ENCODE results near the gene DIAPH3. TPM values are rescaled to one million over a fixed set of nuclear protein-coding genes. Genes with fewer than 3 reads are reported as not detected.

Gene DIAPH3
- total RNA-seq, 1 donor from 2014 or later = 0.22 TPM

DNA sequence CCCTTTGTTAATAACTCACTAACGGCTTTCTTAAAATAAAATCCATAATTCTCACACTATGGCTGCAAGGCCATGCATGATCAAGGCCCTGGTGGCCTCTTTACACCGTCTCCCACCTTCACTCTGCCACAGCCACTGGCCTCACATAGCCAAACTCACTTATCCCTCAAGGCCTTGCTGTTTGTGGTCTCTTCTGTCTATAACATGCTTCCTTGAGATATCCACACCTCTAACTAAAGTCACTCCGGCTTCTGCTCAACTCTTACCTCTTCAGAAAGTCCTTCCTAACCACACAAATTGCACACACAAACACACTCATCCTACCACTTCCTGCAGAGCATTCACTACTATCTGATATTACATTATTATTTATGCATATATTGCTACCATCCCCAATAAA lies 262.5 kb downstream of the DIAPH3 start:
- intact Hi-C loops (cut with micrococcal nuclease) = no loop called here
- DNase-seq (no peak), ATAC-seq (no peak)

DNA sequence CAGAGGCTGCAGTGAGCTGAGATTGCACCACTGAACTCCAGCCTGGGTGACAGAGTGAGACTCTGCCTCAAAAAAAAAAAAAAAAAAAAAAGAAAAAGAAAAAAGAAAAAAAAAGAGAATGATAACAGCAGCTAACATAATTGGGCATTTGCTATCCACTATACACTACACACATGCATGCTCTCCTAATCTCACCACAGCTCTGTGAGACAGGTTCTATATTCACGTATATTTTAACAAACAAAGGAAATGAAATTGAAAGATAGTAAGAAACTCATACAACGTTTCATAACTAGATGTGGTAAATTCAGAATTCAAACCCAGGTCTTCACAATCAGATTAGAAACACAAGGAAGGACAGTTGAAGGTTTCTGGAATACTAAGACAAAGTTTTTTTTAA lies 265.7 kb downstream of the DIAPH3 start:
- no peak for DNase-seq
- intact Hi-C loops (cut with micrococcal nuclease) = no loop called here
- ATAC-seq = no peak

DNA sequence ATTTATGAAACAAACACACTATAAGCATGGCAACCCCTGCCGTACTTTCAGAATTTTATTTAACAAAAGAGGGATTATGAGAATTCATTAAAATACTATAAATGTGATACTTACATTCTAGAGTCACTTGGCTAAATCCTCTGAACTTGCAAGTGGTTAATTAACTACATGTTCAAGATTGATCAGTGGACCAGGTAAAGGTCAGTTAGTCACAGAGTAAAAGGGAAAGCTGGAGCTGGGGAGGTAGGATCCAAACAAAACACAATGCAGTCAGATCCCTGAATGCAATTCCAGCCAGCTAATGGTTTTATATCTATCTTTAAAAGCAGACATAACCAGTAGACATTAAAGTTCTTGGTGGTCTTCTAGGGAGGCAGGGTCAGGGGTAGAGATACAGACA lies 270.5 kb downstream of the DIAPH3 start:
- intact Hi-C loops (cut with micrococcal nuclease) = no loop called here
- ATAC-seq = no peak

DNA sequence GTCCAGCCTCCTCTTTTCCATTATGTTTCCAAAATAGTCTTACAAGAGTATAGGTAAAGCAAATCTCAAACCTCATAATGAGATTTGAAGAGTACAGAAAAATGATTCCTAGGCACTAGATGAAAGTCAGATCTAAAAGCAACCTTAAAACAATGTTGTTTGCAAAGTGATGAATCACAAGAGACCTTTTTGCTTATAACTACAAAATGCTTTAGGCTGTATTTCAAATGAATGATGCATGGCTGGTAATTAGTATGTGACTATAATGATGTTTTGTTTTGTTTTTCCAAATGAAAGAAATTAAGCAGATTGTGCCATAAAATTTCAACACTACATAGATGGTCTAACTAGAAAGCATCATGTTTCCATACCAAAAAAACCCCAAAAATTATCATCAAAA lies 272.7 kb downstream of the DIAPH3 start:
- DNase-seq (no peak), ATAC-seq (no peak)
- intact Hi-C loops (cut with micrococcal nuclease) = no loop called here

More for the DNA sequence above, 270.5 kb downstream of the DIAPH3 start:
- no peak for DNase-seq

DNA sequence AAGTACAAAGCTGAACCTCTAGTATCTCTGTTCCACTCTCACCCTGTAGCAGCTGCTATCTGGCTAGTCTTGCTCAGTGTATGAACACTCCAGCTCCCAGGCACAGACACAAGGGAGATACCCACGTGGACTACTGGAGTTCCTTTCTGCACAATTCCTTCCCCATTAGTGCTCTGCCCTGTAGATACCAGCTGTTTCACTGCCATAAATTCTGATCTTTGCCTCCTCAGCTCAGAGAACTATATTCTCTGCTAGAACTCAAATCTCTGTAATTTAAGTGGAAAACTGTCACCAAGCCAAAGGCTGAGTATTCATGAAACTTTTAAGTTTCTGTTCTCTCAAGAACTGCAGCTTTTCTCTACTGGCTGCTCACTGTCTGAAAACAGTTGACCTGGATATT lies 273.7 kb downstream of the DIAPH3 start:
- DNase-seq = no peak
- ATAC-seq = no peak
- intact Hi-C loops (cut with micrococcal nuclease) = no loop called here

DNA sequence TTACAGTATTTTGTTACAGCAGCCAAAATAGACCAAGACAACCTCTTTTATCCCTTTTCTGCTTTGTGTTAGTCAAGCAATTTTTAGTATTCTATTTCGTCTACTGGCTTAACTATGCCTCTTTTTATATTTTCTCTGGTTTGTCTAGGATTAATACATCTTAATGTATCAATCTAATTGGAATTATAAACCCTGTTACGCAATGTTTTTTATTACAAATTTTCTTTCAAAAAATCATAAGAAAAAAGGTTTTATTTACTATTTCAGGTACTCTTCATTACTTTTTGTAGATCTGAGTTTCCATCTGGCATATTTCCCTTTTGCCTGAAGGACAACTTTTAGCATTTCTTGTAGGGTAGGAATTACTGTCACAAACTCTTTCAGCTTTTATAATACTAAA lies 275.3 kb downstream of the DIAPH3 start:
- intact Hi-C loops (cut with micrococcal nuclease) = no loop called here
- DNase-seq = no peak
- no peak for ATAC-seq

DNA sequence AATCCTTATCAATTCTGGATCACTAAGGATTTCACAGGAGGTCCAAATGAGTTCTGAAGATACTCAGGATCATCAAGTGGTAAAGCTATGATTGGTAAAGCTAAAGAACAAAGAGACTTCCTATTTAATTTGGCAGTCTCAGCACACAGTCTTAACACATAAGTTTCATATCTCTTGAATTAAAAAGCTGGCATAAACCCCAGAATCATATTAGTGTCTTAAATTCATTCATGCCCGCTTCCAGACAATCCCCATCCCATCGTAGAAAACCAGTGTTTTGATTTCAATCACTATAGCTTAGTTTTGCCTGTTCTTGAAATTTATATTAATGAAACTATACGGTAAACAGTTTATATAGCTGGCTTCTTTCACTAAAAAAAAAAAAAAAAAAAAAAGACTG lies 278.7 kb downstream of the DIAPH3 start:
- intact Hi-C loops (cut with micrococcal nuclease) = no loop called here
- ATAC-seq = no peak

DNA sequence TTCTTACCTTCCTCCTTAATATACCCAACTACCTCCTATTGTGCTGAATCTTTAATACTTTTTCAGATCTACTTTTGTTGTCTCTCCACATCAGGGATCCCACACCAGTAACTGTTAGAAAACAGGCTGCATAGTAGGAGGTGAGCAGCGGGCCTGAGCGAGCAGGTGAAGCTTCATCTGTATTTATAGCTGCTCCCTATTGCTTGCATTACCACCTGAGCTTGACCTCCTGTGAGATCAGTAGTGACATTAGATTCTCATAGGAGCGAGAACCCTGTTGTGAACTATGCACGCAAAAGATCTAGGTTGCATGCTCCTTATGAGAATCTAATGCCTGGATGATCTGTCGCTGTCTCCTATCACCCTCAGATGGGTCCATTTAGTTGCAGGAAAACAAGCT lies 279.8 kb downstream of the DIAPH3 start:
- DNase-seq (no peak), ATAC-seq (no peak)
- intact Hi-C loops (cut with micrococcal nuclease) = no loop called here

More for the DNA sequence above, 278.7 kb downstream of the DIAPH3 start:
- no peak for DNase-seq

DNA sequence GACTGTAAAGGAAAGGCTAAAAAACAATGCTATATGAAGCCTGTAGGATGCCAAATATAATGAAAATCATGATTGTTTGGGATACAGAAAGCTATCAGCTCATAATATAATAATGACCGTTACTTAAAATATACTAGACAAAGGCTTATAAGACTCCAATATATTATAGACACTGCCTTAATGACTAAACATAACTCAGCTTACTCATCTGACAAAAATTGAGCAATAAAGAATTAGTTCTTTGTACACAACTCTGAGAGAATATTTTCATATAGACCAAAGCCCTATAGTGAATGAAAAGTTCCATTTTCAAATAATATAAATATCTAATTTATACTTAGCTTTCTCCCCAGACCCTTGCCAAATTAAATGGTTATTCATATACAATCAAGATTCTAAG lies 283.3 kb downstream of the DIAPH3 start:
- ATAC-seq = no peak
- intact Hi-C loops (cut with micrococcal nuclease) = no loop called here
- no peak for DNase-seq

DNA sequence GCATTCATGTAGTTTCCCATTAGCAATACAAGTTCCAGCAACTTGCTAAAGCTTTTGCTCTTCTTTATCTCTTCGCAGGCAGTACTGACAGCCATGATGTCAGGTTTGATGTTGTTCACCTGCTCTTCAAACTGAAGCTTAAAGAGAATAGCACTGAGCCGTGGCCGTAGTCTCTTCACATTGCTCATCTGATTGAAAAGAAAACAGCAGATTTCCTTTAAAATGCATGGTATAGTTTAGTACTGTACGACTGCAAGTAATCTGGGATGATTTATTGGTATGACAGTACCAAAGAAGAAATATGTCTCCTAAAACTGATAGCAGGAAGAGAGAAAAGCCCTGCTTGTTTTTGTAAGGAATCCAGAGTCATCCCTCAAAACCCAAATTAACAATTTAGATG lies 284.4 kb downstream of the DIAPH3 start:
- no peak for DNase-seq
- intact Hi-C loops (cut with micrococcal nuclease) = no loop called here
- ATAC-seq = no peak

DNA sequence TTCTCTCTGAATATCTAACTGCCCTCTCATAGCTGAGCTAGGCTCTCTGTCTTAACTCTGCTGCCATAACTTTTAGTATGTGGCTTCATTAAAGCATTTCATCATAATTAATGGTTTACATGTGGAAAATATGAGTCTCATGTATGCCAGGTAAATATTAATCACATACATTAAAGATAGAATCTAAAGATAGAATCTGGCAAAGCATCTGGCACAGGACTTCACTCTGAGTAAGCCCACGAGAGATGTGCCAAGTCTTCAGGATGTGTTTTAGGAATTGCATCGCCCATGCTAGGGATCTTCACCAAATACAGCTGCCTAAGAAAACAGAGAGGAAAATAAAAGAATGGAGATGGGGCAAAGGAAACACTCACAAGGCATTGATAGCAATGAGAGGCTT lies 285.8 kb downstream of the DIAPH3 start:
- intact Hi-C loops (cut with micrococcal nuclease) = no loop called here
- ATAC-seq (no peak), DNase-seq (no peak)

DNA sequence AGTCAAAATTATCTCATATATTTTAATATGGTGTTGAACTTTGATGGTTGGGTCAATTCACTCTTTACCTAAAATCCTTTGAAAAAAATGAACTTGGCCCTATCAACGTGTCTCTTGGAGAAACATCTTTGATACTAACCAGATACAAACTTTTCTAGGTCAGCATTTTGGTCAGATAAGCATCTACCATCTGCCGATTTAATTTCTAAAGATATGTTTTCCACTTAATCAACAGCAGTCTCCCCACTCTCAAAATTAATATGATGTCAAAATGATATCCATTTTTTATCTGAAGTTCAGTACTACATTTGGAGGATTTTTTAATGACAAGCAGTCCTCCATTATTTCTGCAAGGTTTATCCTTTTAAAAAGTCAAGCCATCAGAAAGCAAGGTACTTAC lies 288.8 kb downstream of the DIAPH3 start:
- ATAC-seq = no peak
- DNase-seq = no peak
- intact Hi-C loops (cut with micrococcal nuclease) = no loop called here

DNA sequence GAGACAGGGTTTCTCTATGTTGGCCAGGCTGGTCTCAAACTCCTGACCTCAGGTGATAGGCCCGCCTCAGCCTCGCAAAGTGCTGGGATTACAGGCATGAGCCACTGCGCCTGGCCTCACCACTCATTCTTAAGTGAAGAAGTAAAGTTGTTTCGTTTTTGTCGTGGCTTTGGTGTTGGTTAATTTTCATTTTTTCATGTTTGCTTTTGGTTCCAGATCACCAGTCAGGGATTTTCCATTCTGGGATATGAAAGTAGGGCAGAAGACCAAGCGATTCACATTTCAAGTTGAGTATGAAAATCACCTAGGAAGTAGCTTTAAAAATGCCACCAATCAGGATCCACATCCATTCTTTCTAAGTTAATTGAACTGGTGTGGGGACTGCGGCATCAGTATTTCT lies 289.9 kb downstream of the DIAPH3 start:
- ATAC-seq (no peak), DNase-seq (no peak)
- intact Hi-C loops (cut with micrococcal nuclease) = no loop called here

DNA sequence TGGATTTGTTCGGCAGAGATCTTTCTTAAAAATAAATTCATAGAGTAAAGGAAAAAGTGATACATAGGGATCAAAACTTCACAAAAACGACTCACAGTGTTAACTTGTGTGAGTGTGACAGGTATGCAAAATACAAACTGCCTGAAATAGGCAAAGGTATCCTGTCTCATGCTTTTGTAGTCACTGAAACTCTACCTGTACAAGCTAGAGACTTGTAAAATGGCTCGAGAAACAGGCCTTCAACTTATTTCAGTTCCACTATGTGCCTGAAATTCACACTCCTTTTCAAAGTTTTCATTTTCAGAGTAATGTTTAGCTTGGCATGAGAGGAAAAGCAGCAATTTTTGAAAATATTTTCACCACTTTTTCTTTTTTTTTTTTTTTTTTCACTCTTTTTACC lies 290.4 kb downstream of the DIAPH3 start:
- DNase-seq (no peak), ATAC-seq (no peak)
- intact Hi-C loops (cut with micrococcal nuclease) = no loop called here

DNA sequence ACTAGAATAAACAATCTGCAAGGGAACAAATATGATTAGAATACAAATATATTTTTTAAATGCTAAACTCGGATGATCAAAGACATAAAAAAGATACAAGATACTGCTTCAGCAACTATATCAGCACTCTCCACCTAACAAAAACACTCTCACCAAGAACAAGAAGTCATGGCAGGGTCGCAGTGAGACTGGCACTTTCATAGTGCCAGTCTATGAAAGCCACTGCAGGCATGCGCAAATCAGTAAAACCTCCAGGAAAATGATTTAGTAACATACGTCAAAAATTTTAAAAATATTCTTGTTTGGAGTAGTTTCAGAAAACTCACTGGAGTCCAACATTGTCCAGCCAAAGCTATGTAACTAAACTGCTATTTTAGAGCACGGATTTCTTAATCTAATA lies 295.9 kb downstream of the DIAPH3 start:
- DNase-seq (no peak), ATAC-seq (no peak)
- intact Hi-C loops (cut with micrococcal nuclease) = no loop called here

DNA sequence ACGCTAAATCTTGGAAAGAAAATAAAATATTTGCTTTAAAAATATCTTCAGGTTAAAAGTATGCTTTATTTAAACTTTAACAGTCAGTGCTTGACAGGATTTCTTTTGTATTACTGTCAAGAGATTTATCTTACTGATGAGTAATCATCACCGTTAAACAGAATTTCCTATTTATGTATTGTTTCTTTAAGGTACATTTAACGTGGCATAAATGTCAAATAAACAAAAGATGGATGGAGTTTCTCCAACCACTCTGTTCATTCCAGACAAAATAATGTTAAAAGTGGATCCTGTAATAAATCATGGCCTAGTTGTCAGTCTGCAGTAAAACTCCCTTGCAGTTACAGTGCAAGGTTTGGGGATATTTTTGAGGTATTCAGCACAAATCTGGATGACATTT lies 298.3 kb downstream of the DIAPH3 start:
- DNase-seq = no peak
- no peak for ATAC-seq
- intact Hi-C loops (cut with micrococcal nuclease) = no loop called here

DNA sequence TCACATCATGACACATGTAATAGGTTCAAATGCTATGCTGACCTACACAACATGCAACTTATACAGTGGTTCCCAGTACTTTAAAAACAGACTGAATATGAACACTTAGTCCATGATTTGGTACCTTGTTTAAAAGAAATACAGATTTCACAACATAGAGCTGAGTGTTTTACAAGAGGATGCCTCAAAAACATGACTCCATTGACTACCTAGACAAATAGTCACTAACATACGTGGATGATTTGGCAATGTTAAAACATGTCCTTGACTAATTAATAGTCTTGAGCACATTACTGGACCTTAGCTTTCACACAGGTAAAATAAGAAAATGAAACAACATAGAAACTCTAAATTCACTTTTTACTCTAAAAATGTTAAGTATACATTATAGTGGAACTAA lies 300.1 kb downstream of the DIAPH3 start:
- intact Hi-C loops (cut with micrococcal nuclease) = no loop called here
- ATAC-seq (no peak), DNase-seq (no peak)

DNA sequence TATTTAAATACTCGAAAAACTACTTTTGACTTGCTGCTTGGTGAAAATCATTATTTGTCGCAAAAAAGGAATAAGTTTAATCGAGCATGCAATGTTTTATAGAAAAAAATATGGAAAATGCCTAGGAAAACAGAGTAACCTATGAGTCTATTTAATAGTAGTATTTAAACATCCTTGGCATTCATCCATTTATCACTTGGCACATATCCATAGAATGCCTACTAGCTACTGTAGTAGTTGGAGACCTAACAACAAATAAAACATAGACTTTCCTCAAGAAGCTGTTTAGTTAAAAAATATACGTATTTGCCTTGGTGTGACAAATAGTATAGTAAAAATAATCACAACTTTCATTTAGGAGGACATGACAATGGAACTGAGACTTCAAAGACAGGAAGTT lies 302.1 kb downstream of the DIAPH3 start:
- DNase-seq = no peak
- intact Hi-C loops (cut with micrococcal nuclease) = no loop called here
- no peak for ATAC-seq

DNA sequence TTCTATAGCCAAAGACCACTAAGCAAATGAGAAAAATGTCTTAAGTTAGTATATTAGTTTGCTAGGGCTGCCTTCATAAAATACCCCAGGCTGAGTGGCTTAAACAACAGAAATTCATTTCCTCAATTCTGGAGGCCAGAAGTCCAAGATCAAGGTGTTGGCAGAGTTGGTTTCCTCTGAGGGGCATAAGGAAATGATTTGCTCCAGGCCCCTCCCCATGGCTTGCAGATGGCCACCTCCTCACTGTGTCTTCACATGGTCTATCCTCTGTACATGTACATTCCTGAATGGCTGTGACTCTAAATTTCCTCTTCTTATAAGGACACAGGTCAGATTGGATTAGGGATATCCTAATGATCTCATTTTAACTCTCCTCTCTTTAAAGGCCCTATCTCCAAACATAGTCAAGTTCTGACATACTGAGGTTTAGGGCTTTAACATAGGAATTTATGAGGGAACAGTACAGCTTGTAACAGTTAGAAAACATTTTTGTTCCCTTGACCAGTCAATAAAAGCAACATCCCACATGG lies 307.4 kb downstream of the DIAPH3 start:
- no peak for DNase-seq
- intact Hi-C loops (cut with micrococcal nuclease) = no loop called here
- no peak for ATAC-seq

DNA sequence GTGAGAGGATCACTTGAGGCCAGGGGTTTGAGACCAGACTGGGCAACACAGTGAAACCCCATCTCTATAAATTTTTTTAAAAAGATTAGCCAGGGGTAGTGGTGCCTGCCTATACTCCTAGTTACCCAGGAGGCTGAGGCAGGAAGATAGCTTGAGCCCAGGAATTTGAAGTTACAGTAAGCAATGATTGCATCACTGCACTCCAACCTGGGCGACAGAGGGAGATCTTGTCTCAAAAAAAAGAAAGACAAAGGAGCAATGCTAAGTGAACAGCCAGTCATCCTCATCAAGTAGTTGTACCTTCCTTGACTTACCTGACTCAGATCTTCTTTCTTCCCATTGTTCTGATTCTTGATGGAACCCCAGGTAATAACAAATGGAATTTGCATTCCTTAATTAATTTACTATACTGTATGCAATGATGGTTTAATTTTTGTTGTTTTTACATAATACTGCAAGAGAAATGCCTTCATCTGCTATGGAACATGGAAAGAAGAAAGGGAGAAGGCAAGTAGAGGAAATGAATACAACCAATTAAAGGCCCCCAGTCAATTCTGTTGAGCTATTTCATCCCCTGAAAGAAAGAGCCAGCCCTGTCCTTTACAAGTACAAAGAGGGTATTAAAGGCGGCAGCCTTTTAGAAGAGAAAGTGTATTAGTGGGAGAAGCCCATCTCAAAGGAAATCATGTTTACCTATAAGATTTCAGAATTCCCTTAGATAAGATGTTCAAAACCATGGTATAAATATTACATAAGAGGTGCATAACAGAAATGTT lies 316.7 kb downstream of the DIAPH3 start:
- no peak for DNase-seq
- ATAC-seq = no peak
- intact Hi-C loops (cut with micrococcal nuclease) = no loop called here

DNA sequence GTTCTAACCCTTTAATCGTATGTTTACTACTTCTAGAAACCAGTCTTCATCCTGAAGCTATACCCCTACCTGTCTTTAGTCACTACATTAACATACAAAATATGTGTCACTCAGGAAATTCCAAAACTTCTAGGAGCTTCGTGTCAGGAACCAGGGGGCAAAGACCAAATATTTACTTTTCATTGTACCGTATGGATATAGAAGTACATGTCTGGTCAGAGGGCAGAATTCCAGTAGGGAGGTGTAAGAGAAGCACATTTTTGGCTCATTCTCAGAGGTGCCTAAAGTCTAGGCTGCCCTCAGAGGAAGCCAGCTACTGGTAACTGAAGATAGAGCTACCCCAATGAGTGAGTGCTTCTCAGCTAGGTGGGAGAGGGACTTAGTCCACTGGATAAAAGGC lies 320.7 kb downstream of the DIAPH3 start:
- ATAC-seq = no peak
- no peak for DNase-seq
- intact Hi-C loops (cut with micrococcal nuclease) = no loop called here

DNA sequence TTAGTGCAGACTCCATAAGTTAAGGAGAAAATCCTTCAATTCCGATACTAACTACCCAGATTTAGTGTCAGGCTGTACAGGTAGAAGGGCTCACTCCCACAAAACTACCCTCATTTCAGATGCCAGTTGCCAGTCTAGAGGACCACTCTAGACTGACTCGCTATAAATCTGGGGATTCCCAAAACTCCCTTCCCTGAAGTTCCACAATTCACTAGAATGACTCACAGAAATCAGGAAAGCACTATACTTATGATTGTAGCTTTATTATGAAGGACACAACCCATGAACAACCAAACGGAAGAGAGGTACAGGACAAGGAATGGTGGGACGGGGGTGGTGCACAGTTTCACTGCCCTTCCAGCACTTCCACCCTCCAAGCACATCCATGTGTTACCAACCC lies 321.2 kb downstream of the DIAPH3 start:
- intact Hi-C loops (cut with micrococcal nuclease) = no loop called here
- DNase-seq = no peak
- no peak for ATAC-seq

All from left ventricle myocardium superior (tissue), 1 donor.